CD4-positive, CD25-positive, alpha-beta regulatory T cell (primary cell): Measurements from ENCODE around the gene RAB40C. TPM values are rescaled to one million over a fixed set of nuclear protein-coding genes. Genes with fewer than 3 reads are reported as not detected.

Source experiments
- ATAC-seq, 2 donors: fragments of 150-1000 bp; cut with Tn5 transposase; one replicate each; pipeline ENCODE4 v1.10.0; 2021; ENCODE audit warnings: low read depth in 2 of 2, moderate number of reproducible peaks in 2 of 2, moderate library complexity in 1 of 2
- DNase-seq, 3 donors: peaks; one replicate each; pipeline versions ENCODE4 v3.0.0 to v3.0.0-alpha.2; 2012 to 2022; ENCODE audit warnings: mixed read lengths in 1 of 3
- H3K27ac ChIP-seq: one replicate; pipeline ENCODE4 v1.7.0; 2013; ENCODE audit warnings: mild to moderate bottlenecking, low read length; ENCODE audit not compliant: insufficient read depth, poor library complexity, severe bottlenecking
- H3K27me3 ChIP-seq: one replicate; pipeline ENCODE4 v1.7.0; 2013; ENCODE audit warnings: low read length; ENCODE audit not compliant: control insufficient read depth, insufficient read depth
- H3K36me3 ChIP-seq: one replicate; pipeline ENCODE4 v1.7.0; 2013; ENCODE audit warnings: mild to moderate bottlenecking, low read length, moderate library complexity; ENCODE audit not compliant: control insufficient read depth, insufficient read depth
- H3K4me1 ChIP-seq: 2 replicates; pipeline ENCODE4 v1.7.0; 2013; ENCODE audit warnings: mild to moderate bottlenecking, low read length; ENCODE audit not compliant: insufficient read depth, control insufficient read depth, poor library complexity, severe bottlenecking
- H3K4me3 ChIP-seq: one replicate; pipeline ENCODE4 v1.7.0; 2013; ENCODE audit warnings: low read depth, mild to moderate bottlenecking, low read length, moderate library complexity
- H3K9me3 ChIP-seq, 2 experiments: 1 replicate in 1 of 2; 2 replicates in 1 of 2; pipeline ENCODE4 v1.7.0; 2013; ENCODE audit warnings: low read length in 2 of 2, mild to moderate bottlenecking in 1 of 2, moderate library complexity in 1 of 2; ENCODE audit not compliant: control insufficient read depth in 2 of 2
- H3K27ac Mint-ChIP-seq, 3 donors: one replicate each; pipeline ENCODE4 v1.8.0; 2020 to 2022; ENCODE audit warnings: mild to moderate bottlenecking in 3 of 3, mixed read lengths in 3 of 3, moderate library complexity in 2 of 3
- H3K27me3 Mint-ChIP-seq: one replicate; pipeline ENCODE4 v1.8.0; 2022; ENCODE audit warnings: mild to moderate bottlenecking, mixed read lengths
- H3K36me3 Mint-ChIP-seq: one replicate; pipeline ENCODE4 v1.8.0; 2020; ENCODE audit warnings: mixed read lengths
- H3K4me1 Mint-ChIP-seq, 4 donors: one replicate each; pipeline ENCODE4 v1.8.0; 2020 to 2022; ENCODE audit warnings: mixed read lengths in 4 of 4, mild to moderate bottlenecking in 1 of 4
- H3K4me3 Mint-ChIP-seq, 4 donors: one replicate each; pipeline ENCODE4 v1.8.0; 2020 to 2022; ENCODE audit warnings: mild to moderate bottlenecking in 4 of 4, mixed read lengths in 4 of 4, moderate library complexity in 3 of 4
- H3K9me3 Mint-ChIP-seq, 7 donors: one replicate each; pipeline ENCODE4 v1.8.0; 2020 to 2022; ENCODE audit warnings: mixed read lengths in 7 of 7, mild to moderate bottlenecking in 3 of 7, moderate library complexity in 2 of 7
- polyA plus RNA-seq, 4 donors: library from polyadenylated mRNA; unstranded; fragments of 300-500 nt; fragmentation: Illumina TruSeq; gene quantifications; one replicate each; pipeline ENCODE4 v1.2.3, GENCODE V29; 2021
- total RNA-seq: library from RNA; stranded (reverse); gene quantifications from one replicate; pipeline ENCODE4 v1.2.3, GENCODE V29; 2022

Gene RAB40C
- total and polyA plus RNA-seq, 5 donors from 2014 or later, result 6.8 to 12.1 (median 8.6) TPM

GRCh38 chr16:645852-646678 is 56.2 kb downstream of the RAB40C start:
- Histone ChIP-seq H3K9me3 (no peaks in the 10 kb centered on the region), H3K36me3 (no peaks in the 10 kb centered on the region), H3K27ac (no peak overlapping the region), H3K4me1 (peaks cover 42% of the 10 kb centered on the region), H3K27me3 (no peaks in the 10 kb centered on the region), H3K4me3 (no peak overlapping the region)
- H3K27me3 Mint-ChIP-seq, result no peaks in the 10 kb centered on the region
- H3K36me3 Mint-ChIP-seq, result no peaks in the 10 kb centered on the region
- ATAC-seq (no peak), DNase-seq (no peak)
- peak overlapping the region in 2 of 4 donors; percentile 68 to 80 for H3K4me3 Mint-ChIP-seq
- peaks cover 0 to 35% (median 3%) of the 10 kb centered on the region in 4 donors for H3K4me1 Mint-ChIP-seq
- no peaks in the 10 kb centered on the region for H3K9me3 Mint-ChIP-seq
- no peak overlapping the region for H3K27ac Mint-ChIP-seq

- no peaks in the 10 kb centered on the region for H3K27me3 ChIP-seq
- H3K4me3 Mint-ChIP-seq, result peak overlapping the region in 2 of 4 donors; percentile 16 to 65
Measured at GRCh38 chr16:646679-647172, 56.9 kb downstream of the RAB40C start.

GRCh38 chr16:647173-647902 is 57.5 kb downstream of the RAB40C start:
- H3K4me3 Mint-ChIP-seq, result peak overlapping the region in 1 of 4 donors; percentile 16
- H3K4me1 Mint-ChIP-seq, result peaks cover 0 to 35% (median 3%) of the 10 kb centered on the region in 4 donors
- no peak overlapping the region for H3K27ac Mint-ChIP-seq
- Histone ChIP-seq H3K4me3 (no peak overlapping the region), H3K27me3 (no peaks in the 10 kb centered on the region), H3K9me3 (no peaks in the 10 kb centered on the region), H3K4me1 (peaks cover 32% of the 10 kb centered on the region), H3K36me3 (no peaks in the 10 kb centered on the region), H3K27ac (peak overlapping the region; percentile 91)
- DNase-seq, result no peak
- H3K9me3 Mint-ChIP-seq, result no peaks in the 10 kb centered on the region
- H3K36me3 Mint-ChIP-seq, result no peaks in the 10 kb centered on the region
- no peaks in the 10 kb centered on the region for H3K27me3 Mint-ChIP-seq
- ATAC-seq, result no peak

More at GRCh38 chr16:646679-647172, 56.9 kb downstream of the RAB40C start:
- H3K36me3 ChIP-seq, result no peaks in the 10 kb centered on the region
- Mint-ChIP-seq H3K9me3 (no peaks in the 10 kb centered on the region), H3K27ac (no peak overlapping the region), H3K36me3 (no peaks in the 10 kb centered on the region), H3K4me1 (peaks cover 0 to 35% (median 3%) of the 10 kb centered on the region in 4 donors), H3K27me3 (no peaks in the 10 kb centered on the region)
- H3K4me1 ChIP-seq, result peaks cover 35% of the 10 kb centered on the region
- DNase-seq (no peak), ATAC-seq (no peak)
- no peak overlapping the region for H3K27ac ChIP-seq
- no peaks in the 10 kb centered on the region for H3K9me3 ChIP-seq
- H3K4me3 ChIP-seq, result no peak overlapping the region

- Mint-ChIP-seq H3K4me3 (peak overlapping the region; percentile 47 to 80 (median 76)), H3K36me3 (no peaks in the 10 kb centered on the region), H3K4me1 (peaks cover 0 to 31% (median 3%) of the 10 kb centered on the region in 4 donors), H3K9me3 (no peaks in the 10 kb centered on the region), H3K27ac (peak overlapping the region in 2 of 3 donors; percentile 54 to 71), H3K27me3 (no peaks in the 10 kb centered on the region)
- no peak for ATAC-seq
- peak in 2 of 3 donors; percentile 28 to 35 for DNase-seq
- peaks cover 23% of the 10 kb centered on the region for H3K4me1 ChIP-seq
- H3K4me3 ChIP-seq, result peak overlapping the region; percentile 61
- H3K27ac ChIP-seq, result peak overlapping the region; percentile 91
- H3K9me3 ChIP-seq, result no peaks in the 10 kb centered on the region
- H3K36me3 ChIP-seq, result no peaks in the 10 kb centered on the region
- no peaks in the 10 kb centered on the region for H3K27me3 ChIP-seq
Measured at GRCh38 chr16:648071-648780, 58.4 kb downstream of the RAB40C start.

GRCh38 chr16:648781-649589 is 59.1 kb downstream of the RAB40C start, which contains the start of gene WDR90:
WDR90 (plus strand) TSS chr16:649365; CDS start chr16:649417, 52 bp downstream.
- no peaks in the 10 kb centered on the region for H3K27me3 Mint-ChIP-seq
- no peaks in the 10 kb centered on the region for H3K9me3 Mint-ChIP-seq
- Histone ChIP-seq H3K4me3 (peak within 1 kb of the TSS; percentile 61), H3K4me1 (peaks cover 23% of the 10 kb centered on the region), H3K27ac (peak within 1 kb of the TSS; percentile 91), H3K36me3 (no peaks in the 10 kb centered on the region), H3K27me3 (no peaks in the 10 kb centered on the region), H3K9me3 (no peaks in the 10 kb centered on the region)
- ATAC-seq (peak; percentile 94 to 96), DNase-seq (peak; percentile 90 to 93 (median 93))
- no peaks in the 10 kb centered on the region for H3K36me3 Mint-ChIP-seq
- H3K4me1 Mint-ChIP-seq, result peaks cover 0 to 26% (median 3%) of the 10 kb centered on the region in 4 donors
- H3K4me3 Mint-ChIP-seq, result peak within 1 kb of the TSS; percentile 78 to 89 (median 84)
- peak within 1 kb of the TSS; percentile 54 to 71 (median 69) for H3K27ac Mint-ChIP-seq

- peak in 1 of 3 donors; percentile 16 for DNase-seq
- Mint-ChIP-seq H3K27ac (peak overlapping the region in 1 of 3 donors; percentile 7), H3K9me3 (no peaks in the 10 kb centered on the region), H3K4me1 (peaks cover 0 to 21% (median 3%) of the 10 kb centered on the region in 4 donors), H3K4me3 (peak overlapping the region in 3 of 4 donors; percentile 58 to 73 (median 69)), H3K27me3 (no peaks in the 10 kb centered on the region), H3K36me3 (no peaks in the 10 kb centered on the region)
- no peaks in the 10 kb centered on the region for H3K27me3 ChIP-seq
- ATAC-seq, result no peak
- peaks cover 23% of the 10 kb centered on the region for H3K4me1 ChIP-seq
- no peaks in the 10 kb centered on the region for H3K9me3 ChIP-seq
- H3K27ac ChIP-seq, result peak overlapping the region; percentile 91
- no peaks in the 10 kb centered on the region for H3K36me3 ChIP-seq
- no peak overlapping the region for H3K4me3 ChIP-seq
Measured at GRCh38 chr16:649631-650030, 59.8 kb downstream of the RAB40C start.
